Endothelial cell of umbilical vein (primary cell): ENCODE measurements around the gene TTC24. TPM values are rescaled to one million over a fixed set of nuclear protein-coding genes. Genes with fewer than 3 reads are reported as not detected.

Experiments
- BruUV-seq: library from RNA; stranded (reverse); fragments of 400-500 nt; replicated peaks from 2 replicates; lab custom pipeline; 2021; lab: Mats Ljungman, UMichigan
- CTCF ChIA-PET: fragments of 300-600, 350-600 bp; sonication (Branson Sonifier 250); formaldehyde crosslinking; loops from one replicate; lab custom pipeline; 2021; ENCODE audit warnings: antibody characterized with exemption, inconsistent platforms; lab: Charles Lee
- POLR2A ChIA-PET: fragments of 300-600, 350-600 bp; sonication (Branson Sonifier 250); formaldehyde crosslinking; loops from one replicate; lab custom pipeline; 2021; ENCODE audit warnings: antibody characterized with exemption, inconsistent platforms; lab: Charles Lee
- DNase-seq: peaks from one replicate; pipeline ENCODE4 v3.0.0-alpha.2; 2011; ENCODE audit warnings: low read depth, low spot score
- FAIRE-seq: peaks from 2 replicates; lab custom pipeline; 2011; peaks lifted over from hg19 to GRCh38; lab: Jason Lieb, UNC
- H2AFZ ChIP-seq: 2 replicates; pipeline ENCODE4 v1.6.0; 2012; ENCODE audit warnings: low read depth, low read length, control low read depth, inconsistent platforms
- H3K27ac ChIP-seq: 2 replicates; pipeline ENCODE4 v1.5.1; 2011; ENCODE audit warnings: low read depth, mild to moderate bottlenecking, control low read depth, low read length, moderate library complexity; ENCODE audit not compliant: insufficient read depth
- H3K27me3 ChIP-seq, 2 experiments: 2 replicates each; pipeline versions ENCODE4 v1.6.0 to v1.6.1; 2011; ENCODE audit warnings: low read length in 2 of 2, mixed read lengths in 1 of 2; ENCODE audit not compliant: control insufficient read depth in 2 of 2, insufficient read depth in 2 of 2
- H3K36me3 ChIP-seq, 2 experiments: 2 replicates in 1 of 2; 3 replicates in 1 of 2; pipeline ENCODE4 v1.5.1; 2011; ENCODE audit warnings: low read length in 2 of 2, mild to moderate bottlenecking in 1 of 2, moderate library complexity in 1 of 2; ENCODE audit not compliant: control insufficient read depth in 2 of 2, insufficient read depth in 2 of 2; ENCODE audit errors: extremely low read depth in 1 of 2
- H3K4me1 ChIP-seq: 3 replicates; pipeline ENCODE4 v1.5.1; 2011; ENCODE audit warnings: mild to moderate bottlenecking, low read length; ENCODE audit not compliant: control insufficient read depth, insufficient read depth; ENCODE audit errors: extremely low read depth
- H3K4me2 ChIP-seq: 2 replicates; pipeline ENCODE4 v1.6.1; 2011; ENCODE audit warnings: low read length, control low read depth, mixed read lengths; ENCODE audit not compliant: insufficient read depth
- H3K4me3 ChIP-seq, 3 experiments: fragments of 200-600 bp in 1 of 3; sonication (generic), shearing (Covaris generic) in 1 of 3; replicated peaks in 1 of 3; 2 replicates each; pipeline ENCODE4 v1.5.1; 2011 to 2016; ENCODE audit warnings: control low read depth in 3 of 3, low read length in 3 of 3, mild to moderate bottlenecking in 2 of 3, inconsistent platforms in 1 of 3, low read depth in 1 of 3, moderate library complexity in 1 of 3; ENCODE audit not compliant: insufficient read depth in 1 of 3
- H3K79me2 ChIP-seq: 2 replicates; pipeline ENCODE4 v1.6.0; 2012; ENCODE audit warnings: low read length, inconsistent platforms; ENCODE audit not compliant: control insufficient read depth, insufficient read depth
- H3K9ac ChIP-seq: replicated peaks from 2 replicates; pipeline ENCODE3; 2011; ENCODE audit warnings: low read length, control low read depth; ENCODE audit not compliant: insufficient read depth; ENCODE audit errors: extremely low read depth
- H3K9me1 ChIP-seq: replicated peaks from 3 replicates; pipeline ENCODE4 v1.6.0; 2011; ENCODE audit warnings: mild to moderate bottlenecking, low read length; ENCODE audit not compliant: control insufficient read depth, insufficient read depth; ENCODE audit errors: extremely low read depth
- H3K9me3 ChIP-seq: replicated peaks from 2 replicates; pipeline ENCODE4 v1.5.1; 2012; ENCODE audit warnings: low read length, inconsistent platforms; ENCODE audit not compliant: control insufficient read depth, insufficient read depth
- H4K20me1 ChIP-seq: replicated peaks from 2 replicates; pipeline ENCODE3; 2011; ENCODE audit warnings: mild to moderate bottlenecking, low read length; ENCODE audit not compliant: control insufficient read depth, insufficient read depth; ENCODE audit errors: extremely low read depth
- JUN ChIP-seq: IDR thresholded peaks from 2 replicates; pipeline ENCODE4 v1.6.1; 2011; ENCODE audit warnings: borderline replicate concordance, low read depth; ENCODE audit not compliant: insufficient read length, insufficient read depth
- POLR2AphosphoS5 ChIP-seq: IDR thresholded peaks from 2 replicates; pipeline ENCODE4 v1.6.1; 2012; ENCODE audit warnings: low read depth, mild to moderate bottlenecking, control low read depth, low read length, moderate library complexity; ENCODE audit not compliant: insufficient read depth
- dilution Hi-C: fragments of 300-500 bp; cut with MboI; formaldehyde crosslinking; loops from one replicate; pipeline ENCODE4 v1.15.0; 2019; ENCODE audit warnings: low sequenced_read_pairs; ENCODE audit not compliant: extremely low pct_ligation_motif_present
- intact Hi-C: fragments of 100-400 bp; cut with micrococcal nuclease; formaldehyde crosslinking; loops from one replicate; pipeline ENCODE4 v1.10.0; 2022
- polyA plus RNA-seq, 4 experiments: library from polyadenylated mRNA; depleted of rRNA in 3 of 4; stranded (reverse) in 3 of 4; unstranded in 1 of 4; fragments of >200 nt; gene quantifications; 2 replicates each; pipeline versions ENCODE4 v1.2.1 to v1.2.3, GENCODE V29; 2011 to 2012; ENCODE audit warnings: missing spikeins in 1 of 4
- total RNA-seq: library from RNA; stranded (reverse); gene quantifications from 2 replicates; pipeline ENCODE4 v1.2.3, GENCODE V29; 2021
- TF ChIP-seq, protein P1 (sequence below), 2 donors: IDR thresholded peaks; 1 replicate in 1 of 2; 2 replicates in 1 of 2; pipeline ENCODE4 v1.5.1; 2011; ENCODE audit warnings: low read length in 2 of 2, mild to moderate bottlenecking in 2 of 2, moderate library complexity in 2 of 2, control low read depth in 1 of 2, inconsistent platforms in 1 of 2, low read depth in 1 of 2; ENCODE audit not compliant: insufficient read depth in 1 of 2; ENCODE audit errors: extremely low read depth in 1 of 2

TTC24 gene
- total and polyA plus RNA-seq, 2 donors (not counting 3 experiments of a cell fraction or from before 2014, with no cell fraction given): not detected

DNA sequence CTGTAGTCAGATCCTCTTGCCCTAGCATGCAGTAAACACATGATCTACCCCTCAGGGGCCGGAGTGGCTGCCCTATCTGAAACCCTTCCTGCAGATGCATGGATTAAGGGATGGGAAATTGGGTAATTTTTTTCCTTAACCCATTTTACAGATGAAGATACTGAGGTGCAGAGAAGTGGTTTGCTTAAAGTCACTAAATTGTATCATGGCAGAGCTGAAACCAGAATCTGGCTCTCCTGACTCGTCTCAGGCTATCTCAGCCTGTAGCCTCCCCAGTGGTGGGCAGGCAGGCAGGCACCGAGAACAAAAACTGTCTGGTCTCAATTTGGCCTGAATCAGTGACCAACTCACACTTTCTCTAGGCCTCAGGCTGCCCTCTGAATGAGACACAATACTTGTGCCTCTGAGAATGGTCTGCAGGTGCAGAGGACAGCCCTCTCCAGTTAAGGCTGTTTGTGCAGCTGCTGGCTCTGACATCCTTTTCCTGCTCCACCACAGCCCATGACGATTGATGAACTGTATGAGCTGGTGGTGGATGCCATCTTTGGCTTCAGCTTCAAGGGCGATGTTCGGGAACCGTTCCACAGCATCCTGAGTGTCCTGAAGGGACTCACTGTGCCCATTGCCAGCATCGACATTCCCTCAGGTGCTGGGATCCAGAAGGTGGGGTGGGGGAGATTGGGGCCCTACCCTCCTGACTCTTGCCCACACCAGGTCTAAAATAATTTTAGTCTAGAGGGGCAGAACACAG is 13.6 kb downstream of the TTC24 start:
- Histone ChIP-seq H3K27ac (peak overlapping the region; percentile 34), H3K79me2 (peaks cover 5% of the 10 kb centered on the region), H3K4me3 (peak overlapping the region in 1 of 3 experiments; percentile 77), H3K36me3 (peaks cover 0 to 34% of the 10 kb centered on the region in 2 experiments), H3K9me1 (no peaks in the 10 kb centered on the region), H4K20me1 (no peaks in the 10 kb centered on the region), H3K9ac (no peak overlapping the region), H3K27me3 (no peaks in the 10 kb centered on the region), H3K4me1 (peaks cover 17% of the 10 kb centered on the region), H3K9me3 (no peaks in the 10 kb centered on the region), H2AFZ (no peak overlapping the region), H3K4me2 (no peak overlapping the region)
- TSS peak; percentile 24 for BruUV-seq
- ChIA-PET POLR2A (interaction anchor here (0.6 kb wide), 1 partner anchor 24 kb away, joined by 7 read pairs; no protein-coding TSS in a partner anchor), CTCF (interaction anchor here (1.2 to 4.9 kb wide), 5 partner anchors 11 to 147 kb away, joined by 3 to 32 read pairs (median 4); no protein-coding TSS in a partner anchor)
- peak; percentile 13 for TF ChIP-seq JUN
- peak; percentile 44 for TF ChIP-seq POLR2AphosphoS5
- TF ChIP-seq, protein P1, sequence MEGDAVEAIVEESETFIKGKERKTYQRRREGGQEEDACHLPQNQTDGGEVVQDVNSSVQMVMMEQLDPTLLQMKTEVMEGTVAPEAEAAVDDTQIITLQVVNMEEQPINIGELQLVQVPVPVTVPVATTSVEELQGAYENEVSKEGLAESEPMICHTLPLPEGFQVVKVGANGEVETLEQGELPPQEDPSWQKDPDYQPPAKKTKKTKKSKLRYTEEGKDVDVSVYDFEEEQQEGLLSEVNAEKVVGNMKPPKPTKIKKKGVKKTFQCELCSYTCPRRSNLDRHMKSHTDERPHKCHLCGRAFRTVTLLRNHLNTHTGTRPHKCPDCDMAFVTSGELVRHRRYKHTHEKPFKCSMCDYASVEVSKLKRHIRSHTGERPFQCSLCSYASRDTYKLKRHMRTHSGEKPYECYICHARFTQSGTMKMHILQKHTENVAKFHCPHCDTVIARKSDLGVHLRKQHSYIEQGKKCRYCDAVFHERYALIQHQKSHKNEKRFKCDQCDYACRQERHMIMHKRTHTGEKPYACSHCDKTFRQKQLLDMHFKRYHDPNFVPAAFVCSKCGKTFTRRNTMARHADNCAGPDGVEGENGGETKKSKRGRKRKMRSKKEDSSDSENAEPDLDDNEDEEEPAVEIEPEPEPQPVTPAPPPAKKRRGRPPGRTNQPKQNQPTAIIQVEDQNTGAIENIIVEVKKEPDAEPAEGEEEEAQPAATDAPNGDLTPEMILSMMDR (IDR thresholded peaks at IDR 0.05; ENCODE audit: extremely low read depth in 1 of 2, insufficient read depth in 1 of 2, low read depth in 1 of 2, low read length in 2 of 2): no peak
- FAIRE-seq (peak; percentile 31), DNase-seq (peak; percentile 86)
- intact Hi-C loops (loop anchor here (1.0 to 5.0 kb wide), 2 partner anchors 8 to 91 kb away; partner anchors contain the start of genes GPATCH4 and MEF2D), dilution Hi-C loops (no loop called here)
